ENCODE measurements around the gene CHRNE.

DNA sequence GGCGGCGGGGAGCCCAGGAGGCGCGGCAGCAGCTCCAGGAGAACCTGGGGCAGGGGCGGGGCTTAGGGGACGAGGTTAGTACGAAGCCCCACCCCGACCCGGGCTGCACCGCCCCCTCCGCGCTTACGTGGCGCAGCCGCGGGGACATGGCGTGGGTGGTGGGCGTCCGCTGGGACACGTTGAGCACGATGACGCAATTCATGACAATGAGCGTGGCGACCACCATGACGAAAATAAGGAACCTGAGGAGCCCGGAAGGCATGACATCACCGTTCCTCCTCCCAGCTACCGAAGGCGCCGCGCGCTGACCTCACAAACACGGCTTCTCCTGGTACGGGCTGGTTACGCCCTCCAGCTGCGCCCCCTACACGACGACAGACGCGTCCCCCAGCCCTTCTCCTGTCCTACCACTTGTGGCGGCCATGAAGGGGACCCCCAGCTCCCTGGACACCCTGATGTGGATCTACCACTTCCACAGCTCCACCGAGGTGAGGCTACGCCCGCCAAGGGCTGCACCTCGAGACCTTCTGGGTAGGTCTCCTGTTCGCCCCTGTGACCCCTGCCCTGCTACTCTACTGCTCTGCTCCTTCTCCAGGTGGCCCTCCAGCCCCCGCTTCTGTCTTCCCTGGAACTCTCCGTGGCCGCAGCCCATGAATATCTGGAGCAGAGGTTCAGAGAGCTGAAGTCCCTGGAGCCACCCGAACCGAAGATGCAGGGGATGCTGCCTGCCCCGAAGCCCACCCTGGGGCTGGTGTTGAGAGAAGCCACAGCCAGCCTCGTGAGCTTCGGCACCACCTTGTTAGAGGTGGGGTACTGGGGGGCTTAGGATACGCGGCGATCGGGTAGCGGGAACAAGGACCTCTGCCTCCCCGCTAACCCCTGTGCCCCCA lies 3.3 kb downstream of the CHRNE start, which contains the start of gene C17orf107:
- TF ChIP-seq POLR2AphosphoS5 (IDR thresholded peaks at IDR 0.05; ENCODE audit: borderline replicate concordance, low read depth, low read length) = no peak
- TF ChIP-seq EZH2 (IDR thresholded peaks at IDR 0.05) = no peak
